ENCODE data around the gene BRD3OS.

BRD3OS gene

GRCh38 chr9:134053941-134054761, 28.9 kb downstream of the BRD3OS start:
- no peak for DNase-seq

DNA sequence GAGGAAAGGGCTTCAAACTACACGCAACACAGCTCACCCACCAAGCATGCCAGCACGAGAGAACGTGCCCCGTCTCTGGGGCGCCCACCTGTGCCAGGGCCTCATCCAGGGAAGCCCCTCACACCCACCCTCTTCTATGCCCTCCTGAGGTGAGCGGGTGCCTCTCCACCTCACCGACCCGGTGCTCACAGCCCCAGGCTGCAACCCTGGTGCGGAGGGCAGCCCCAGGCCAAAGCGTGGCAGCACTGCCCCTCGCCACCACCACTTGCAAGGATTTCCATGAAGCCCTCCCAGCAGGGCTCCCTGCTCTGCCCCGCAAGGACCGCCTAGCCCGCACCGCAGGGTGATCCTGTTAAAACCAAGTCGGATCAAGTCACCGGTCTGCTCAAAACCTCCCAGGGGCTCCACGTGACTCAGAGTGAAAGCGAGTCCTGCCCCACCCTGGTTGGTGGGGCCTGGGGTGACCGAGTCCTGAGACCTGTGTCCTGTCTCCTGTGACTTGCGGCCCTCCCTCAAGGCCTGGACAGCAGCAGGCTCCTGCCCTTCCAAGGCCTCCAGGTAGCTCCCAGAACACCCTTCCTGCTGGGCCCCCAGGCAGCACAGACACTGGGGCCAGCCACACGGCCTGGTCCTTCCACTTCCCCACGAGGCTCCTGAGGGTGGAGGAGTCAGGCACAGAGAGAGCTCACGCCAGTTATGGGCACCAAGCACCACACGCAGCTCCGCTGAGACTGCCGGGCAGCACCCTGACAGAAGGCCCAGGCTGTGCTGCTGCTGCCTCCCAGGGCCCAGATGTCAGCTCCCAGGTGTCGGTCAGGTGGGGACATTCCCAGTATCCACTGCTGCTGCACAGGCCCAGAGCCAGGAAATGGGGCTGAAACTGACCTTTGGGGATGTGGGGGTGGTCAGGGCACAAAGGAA, 29.9 kb downstream of the BRD3OS start:
- no peak for DNase-seq

GRCh38 chr9:134055981-134056461, 30.7 kb downstream of the BRD3OS start:
- no peak for DNase-seq

GRCh38 chr9:134056483-134057306, 31.4 kb downstream of the BRD3OS start:
- DNase-seq: no peak

GRCh38 chr9:134057307-134057657, 32.0 kb downstream of the BRD3OS start:
- DNase-seq: no peak

- peak; percentile 46 for DNase-seq
Observed at GRCh38 chr9:134057751-134058701, 32.7 kb downstream of the BRD3OS start.

GRCh38 chr9:134058716-134059115, 33.4 kb downstream of the BRD3OS start:
- peak; percentile 37 for DNase-seq

GRCh38 chr9:134059188-134059641, 33.9 kb downstream of the BRD3OS start:
- peak; percentile 54 for DNase-seq

DNA sequence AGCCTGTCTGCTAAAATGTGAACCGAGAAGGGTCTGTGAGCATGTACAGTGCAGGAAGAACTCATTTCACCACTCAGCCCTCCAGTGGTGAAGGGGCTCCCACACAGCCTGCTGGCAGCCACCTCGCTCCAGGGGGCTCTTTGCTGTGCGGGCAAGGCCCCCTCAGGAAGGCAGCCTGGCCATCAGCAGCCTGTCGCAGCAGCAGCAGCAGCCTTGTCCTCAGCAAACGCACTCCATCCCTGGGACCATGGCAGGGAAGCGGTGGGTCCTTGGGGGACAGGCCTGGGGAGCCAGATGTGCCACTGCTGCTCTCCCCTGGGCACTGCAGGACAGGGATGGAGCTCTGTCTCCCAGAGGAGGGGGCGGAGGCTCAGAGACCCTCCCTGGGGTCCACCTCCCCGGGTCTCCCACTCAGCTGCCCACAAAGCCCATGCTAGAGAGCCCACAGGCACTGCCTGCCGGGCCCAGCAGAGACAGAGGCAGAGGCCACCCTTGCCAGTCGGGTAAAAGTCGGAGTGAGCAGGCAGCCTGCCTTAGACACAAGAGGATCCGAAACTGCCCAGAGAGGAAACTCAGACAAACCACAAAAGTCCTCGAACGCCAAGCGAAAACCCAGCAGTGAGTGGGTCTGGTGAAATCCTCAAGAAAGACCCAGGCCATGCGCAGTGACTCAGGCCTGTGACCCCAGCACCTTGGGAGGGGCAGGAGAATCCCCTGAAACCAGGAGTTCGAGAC, 34.5 kb downstream of the BRD3OS start:
- DNase-seq: peak; percentile 51

GRCh38 chr9:134060546-134060945, 35.3 kb downstream of the BRD3OS start:
- DNase-seq: peak; percentile 49

GRCh38 chr9:134061019-134061687, 35.9 kb downstream of the BRD3OS start:
- DNase-seq: peak; percentile 45

DNA sequence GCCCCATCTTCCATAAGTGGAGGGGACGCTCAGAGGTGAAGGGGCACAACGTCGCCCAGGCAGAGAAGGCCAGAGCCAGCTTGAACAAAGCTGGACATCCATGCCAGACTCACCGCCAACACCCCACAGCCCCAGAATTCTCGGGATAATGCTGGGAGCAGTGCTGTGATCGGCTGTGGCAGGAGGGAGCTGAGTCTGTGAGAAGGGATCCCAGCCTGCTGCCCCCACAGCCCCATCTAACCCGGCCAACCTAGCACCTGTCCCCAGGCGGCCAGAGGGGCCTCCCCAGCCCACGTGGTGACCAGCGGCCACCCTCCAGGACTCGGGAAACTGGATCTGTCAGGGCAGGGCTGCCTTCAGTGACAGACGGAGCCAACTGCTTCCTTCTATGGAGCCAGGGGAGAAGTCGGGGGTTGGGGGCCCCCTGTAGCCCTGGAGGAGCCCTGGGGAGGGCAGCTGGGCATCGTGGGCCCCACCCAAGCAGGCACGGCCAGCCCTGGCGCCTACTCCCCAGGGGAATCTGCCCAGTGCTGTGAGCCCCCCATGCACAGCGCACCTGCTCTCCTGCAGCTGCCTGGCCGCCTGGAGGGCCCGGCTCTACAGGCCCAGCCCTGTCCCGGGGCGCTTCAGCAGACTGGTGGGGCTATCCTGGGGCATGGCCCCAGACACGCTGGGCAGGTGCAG, 36.5 kb downstream of the BRD3OS start:
- peak; percentile 43 for DNase-seq

DNA sequence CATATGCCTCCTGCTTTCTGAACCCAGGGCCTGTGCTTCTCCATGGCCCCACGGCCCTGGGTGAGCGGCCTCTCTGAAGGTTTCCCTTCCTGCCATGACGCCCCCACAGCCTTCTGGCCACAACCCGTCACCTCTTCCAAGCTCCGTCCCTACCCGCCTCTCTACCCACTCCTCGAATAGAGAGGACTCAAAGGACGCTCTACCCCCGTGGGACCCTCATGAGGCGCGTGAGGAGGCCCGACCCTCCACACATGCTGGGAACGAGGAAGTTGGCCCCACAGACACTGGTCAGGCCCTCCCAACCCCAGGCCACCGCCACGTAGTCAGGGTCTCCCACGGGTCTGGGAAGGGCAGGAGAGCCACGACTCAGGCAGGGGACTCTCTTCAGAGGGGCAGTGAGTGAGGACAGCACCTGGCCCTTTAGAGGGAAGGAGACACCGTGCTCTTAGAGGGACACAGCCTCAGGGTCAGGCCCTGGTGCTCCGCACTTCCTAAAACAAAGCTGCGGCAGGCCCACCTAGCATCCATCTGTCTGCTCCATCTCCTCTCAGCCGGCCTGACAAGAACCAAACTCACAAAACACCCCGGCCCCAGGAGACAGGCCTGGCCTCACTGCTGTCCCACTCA, 37.3 kb downstream of the BRD3OS start:
- peak; percentile 54 for DNase-seq

DNA sequence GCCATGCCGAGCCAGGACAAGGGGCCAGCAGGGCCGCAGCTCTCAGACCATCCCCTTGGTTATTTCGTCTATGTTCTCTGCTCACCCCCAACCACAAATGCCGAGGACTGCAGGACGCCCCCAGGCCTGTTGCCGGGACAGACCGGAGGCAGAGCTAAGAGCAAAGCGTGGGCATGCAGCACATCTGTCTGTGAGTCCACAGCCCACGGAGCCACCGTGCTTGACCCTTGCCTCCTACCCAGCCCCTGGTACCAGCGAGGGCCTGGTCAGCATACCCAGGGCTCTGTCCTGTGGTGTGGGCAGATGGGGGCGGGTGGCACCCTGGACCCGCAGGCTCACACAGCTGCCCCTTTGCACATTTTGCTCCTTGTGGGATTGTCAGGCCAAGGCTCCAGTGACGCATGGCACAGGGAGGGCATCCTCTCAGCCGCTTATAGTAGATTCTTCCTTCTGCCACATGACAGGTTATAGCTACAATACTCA, 37.8 kb downstream of the BRD3OS start:
- peak; percentile 54 for DNase-seq

GRCh38 chr9:134063571-134064450, 38.5 kb downstream of the BRD3OS start:
- DNase-seq: peak; percentile 43

DNA sequence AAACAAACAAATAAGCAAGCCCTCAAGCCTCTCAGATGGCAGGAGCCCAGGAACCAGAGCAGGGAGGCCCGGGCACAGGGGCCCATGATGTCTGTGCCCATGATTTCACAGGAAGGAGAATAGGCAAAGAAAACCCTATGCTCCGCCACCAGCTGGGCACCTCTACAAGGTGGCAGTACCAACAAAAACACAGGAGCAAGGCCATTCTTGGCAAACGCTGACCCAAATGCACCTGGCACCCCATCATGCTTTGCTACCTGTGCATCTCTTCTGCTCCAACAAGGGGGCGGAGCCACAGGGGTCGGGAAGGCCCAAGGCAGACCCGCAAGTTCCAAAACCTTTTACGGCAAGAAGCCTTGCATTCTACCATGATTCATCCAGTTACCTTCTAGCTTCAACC, 39.4 kb downstream of the BRD3OS start:
- peak; percentile 48 for DNase-seq

- peak; percentile 57 for DNase-seq
Observed at GRCh38 chr9:134065612-134066419, 40.5 kb downstream of the BRD3OS start.

Measured in islet precursor cell (in vitro differentiated cells).